Measurements from ENCODE around the gene DEPDC4.
"Not testable (repeated sequence)": the region's sequence is repeated elsewhere in the genome, so short reads cannot be mapped to it uniquely, and the experiment has no call there.

The DEPDC4 gene

GRCh38 chr12:100266835-100267602 lies at the start of gene DEPDC4, which contains the start of gene SCYL2:
Gene DEPDC4 (minus strand): TSS chr12:100267079. CDS start chr12:100267076, 3 bp downstream.
Gene SCYL2 (plus strand): TSS chr12:100267177. CDS start chr12:100282971, 15,794 bp downstream.
- DNase-seq (ENCODE audit: low read depth in 4 of 4, low spot score in 1 of 4): peak; percentile 78 to 91 (median 84)

GRCh38 chr12:100311317-100311716 lies 44.4 kb upstream of the DEPDC4 start:
- no peak for DNase-seq (ENCODE audit: low read depth in 4 of 4, low spot score in 1 of 4)

DNA sequence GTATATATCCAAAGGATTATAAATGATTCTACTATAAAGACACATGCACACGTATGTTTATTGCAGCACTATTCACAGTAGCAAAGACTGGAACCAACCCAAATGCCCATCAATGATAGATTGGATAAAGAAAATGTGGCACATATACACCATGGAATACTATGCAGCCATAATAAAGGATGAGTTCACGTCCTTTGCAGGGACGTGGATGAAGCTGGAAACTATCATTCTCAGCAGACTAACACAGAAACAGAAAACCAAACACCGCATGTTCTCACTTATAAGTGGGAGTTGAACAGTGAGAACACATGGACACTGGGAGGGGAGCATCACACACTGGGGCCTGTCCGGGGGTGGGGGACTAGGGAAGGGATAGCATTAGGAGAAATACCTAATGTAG lies 41.3 kb upstream of the DEPDC4 start:
- DNase-seq (ENCODE audit: low read depth in 4 of 4, low spot score in 1 of 4): not testable (repeated sequence)

GRCh38 chr12:100304334-100304733 lies 37.5 kb upstream of the DEPDC4 start:
- not testable (repeated sequence) for DNase-seq (ENCODE audit: low read depth in 4 of 4, low spot score in 1 of 4)

- DNase-seq (ENCODE audit: low read depth in 4 of 4, low spot score in 1 of 4): no peak
Observed at GRCh38 chr12:100303831-100304230, 37.0 kb upstream of the DEPDC4 start.

DNA sequence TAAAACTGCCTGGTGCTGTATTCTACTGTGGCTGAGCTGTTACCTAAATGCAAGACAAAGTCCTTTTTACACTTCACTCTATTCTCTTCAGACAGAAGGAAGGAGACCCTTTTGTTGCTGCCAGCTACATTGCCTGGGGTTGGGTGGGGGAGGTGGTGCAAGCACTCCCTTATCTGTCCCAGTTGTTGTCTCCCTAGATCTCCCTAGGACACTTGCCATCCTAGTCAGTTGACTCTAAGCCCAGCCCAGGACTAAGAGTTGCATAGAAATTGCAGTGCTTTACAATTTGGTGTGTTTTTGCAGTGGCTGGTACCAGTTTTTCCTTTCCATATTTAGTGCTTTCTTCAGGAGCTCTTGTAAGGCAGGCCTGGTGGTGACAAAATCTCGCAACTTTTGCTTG lies 35.2 kb upstream of the DEPDC4 start:
- DNase-seq (ENCODE audit: low read depth in 4 of 4, low spot score in 1 of 4): no peak

DNA sequence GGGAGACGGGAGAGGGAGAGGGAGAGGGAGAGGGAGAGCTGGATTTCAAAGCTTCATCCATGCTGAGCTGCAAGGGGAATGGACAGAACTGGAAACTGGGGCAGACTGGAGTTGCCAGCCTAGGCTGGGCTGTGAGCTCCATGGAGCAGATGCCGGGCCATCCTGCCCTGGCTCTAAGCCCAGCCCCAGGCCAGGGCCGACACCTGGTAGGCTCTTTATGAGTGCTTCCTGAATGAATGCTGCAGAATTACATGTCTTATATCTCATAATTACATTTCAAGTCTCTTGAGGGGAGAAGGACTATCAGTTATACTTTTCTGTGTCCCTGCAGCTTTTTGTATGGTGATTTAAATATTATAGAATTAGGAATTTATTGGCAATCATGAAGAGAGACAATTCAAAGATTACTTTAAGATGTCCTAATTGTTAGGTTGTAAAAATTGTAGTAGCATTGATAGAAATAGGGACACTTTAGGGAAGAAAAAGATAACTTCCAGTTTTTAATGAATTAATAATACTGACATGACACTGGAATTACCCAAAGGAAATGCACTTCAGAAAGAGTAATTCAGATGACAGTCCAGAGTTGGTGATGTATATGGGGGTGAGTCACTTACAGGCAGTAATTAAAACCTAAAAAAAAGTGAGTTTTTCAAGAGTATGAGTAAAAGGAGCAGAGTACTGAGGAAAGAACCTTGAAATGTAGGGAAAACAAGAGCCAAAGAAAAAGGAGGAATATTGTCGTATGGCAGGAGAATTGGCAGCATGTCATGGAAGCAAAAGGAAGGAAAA lies 29.1 kb upstream of the DEPDC4 start:
- no peak for DNase-seq (ENCODE audit: low read depth in 4 of 4, low spot score in 1 of 4)

- not testable (repeated sequence) for DNase-seq (ENCODE audit: low read depth in 4 of 4, low spot score in 1 of 4)
Observed at GRCh38 chr12:100294366-100294765, 27.5 kb upstream of the DEPDC4 start.

GRCh38 chr12:100293017-100293416 lies 26.1 kb upstream of the DEPDC4 start:
- DNase-seq (ENCODE audit: low read depth in 4 of 4, low spot score in 1 of 4): no peak

DNA sequence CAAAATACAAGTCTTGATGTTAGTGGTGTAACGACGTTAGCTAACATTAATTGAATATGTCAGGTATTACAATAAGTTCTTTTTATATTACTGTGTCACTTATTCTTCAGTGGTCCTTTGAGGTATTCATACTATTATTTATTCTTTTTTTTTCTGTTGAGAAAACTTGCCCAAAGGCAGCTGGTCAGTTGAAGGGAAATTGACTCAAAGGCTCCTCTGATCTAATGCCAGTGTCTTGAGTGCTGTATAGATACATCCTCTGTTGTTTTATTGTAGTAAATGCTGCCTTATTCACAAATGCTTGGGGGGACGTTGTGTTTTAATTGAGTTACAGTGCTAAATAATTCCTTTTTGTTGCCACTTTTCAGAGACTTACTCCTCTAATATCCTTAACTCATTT lies 23.1 kb upstream of the DEPDC4 start:
- no peak for DNase-seq (ENCODE audit: low read depth in 4 of 4, low spot score in 1 of 4)

GRCh38 chr12:100289038-100289437 lies 22.2 kb upstream of the DEPDC4 start:
- no peak for DNase-seq (ENCODE audit: low read depth in 4 of 4, low spot score in 1 of 4)

- not testable (repeated sequence) for DNase-seq (ENCODE audit: low read depth in 4 of 4, low spot score in 1 of 4)
Observed at GRCh38 chr12:100284556-100284955, 17.7 kb upstream of the DEPDC4 start.

DNA sequence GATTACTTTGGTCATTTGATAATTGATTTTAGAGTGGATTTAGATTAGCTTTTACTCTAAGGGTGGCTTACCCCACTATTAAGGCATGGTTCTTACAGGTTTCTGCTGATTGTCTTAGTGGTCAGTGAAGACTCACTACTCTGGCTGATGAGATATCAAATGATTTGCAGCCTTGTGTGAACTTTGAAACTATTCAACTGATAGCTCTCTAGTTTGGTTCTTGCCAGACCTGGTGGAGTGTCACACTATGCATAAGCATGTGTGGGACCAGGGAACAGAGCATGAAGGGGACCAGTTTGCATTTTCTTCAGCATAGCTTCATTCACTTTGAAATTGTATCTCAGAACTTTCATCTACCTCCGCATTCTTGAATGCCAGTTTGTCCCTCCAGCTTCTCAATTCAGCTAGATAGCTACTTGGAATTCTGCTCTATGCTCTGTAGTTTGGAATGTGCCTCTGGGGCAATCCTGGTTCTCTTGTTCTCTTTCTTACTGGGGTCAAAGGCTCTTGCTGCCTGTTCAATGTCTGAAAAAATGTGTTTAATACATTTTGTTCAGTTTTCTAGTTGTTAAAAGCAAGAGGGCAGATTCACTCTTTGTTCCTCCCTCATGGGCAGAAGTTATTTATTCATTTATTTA lies 12.8 kb upstream of the DEPDC4 start:
- DNase-seq (ENCODE audit: low read depth in 4 of 4, low spot score in 1 of 4): no peak

- no peak for DNase-seq (ENCODE audit: low read depth in 4 of 4, low spot score in 1 of 4)
Observed at GRCh38 chr12:100279159-100279558, 12.3 kb upstream of the DEPDC4 start.

GRCh38 chr12:100274291-100274690 lies 7.4 kb upstream of the DEPDC4 start:
- no peak for DNase-seq (ENCODE audit: low read depth in 4 of 4, low spot score in 1 of 4)

DNA sequence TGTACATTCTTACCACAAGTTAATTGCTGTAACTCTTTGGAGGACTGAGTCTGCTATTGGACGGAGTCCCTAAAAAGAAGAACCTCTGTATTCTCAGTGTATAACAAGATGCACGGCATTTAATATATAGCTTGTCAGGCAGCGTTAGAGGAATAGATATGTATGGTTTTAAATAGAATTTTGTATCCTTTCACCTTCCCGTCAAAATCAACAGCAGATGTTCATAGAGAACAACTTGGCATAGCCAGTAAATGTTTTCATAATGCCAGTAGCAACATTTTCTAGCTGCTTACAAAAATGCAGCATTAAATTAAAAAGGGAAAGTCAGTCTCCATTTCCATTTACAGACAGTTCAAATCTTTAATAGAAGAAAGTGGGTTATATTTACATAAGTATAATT lies 6.9 kb upstream of the DEPDC4 start:
- DNase-seq (ENCODE audit: low read depth in 4 of 4, low spot score in 1 of 4): no peak

- DNase-seq (ENCODE audit: low read depth in 4 of 4, low spot score in 1 of 4): no peak
Observed at GRCh38 chr12:100268835-100269564, 2.1 kb upstream of the DEPDC4 start.

GRCh38 chr12:100267603-100268281 lies 863 bp upstream of the DEPDC4 start:
- peak in 2 of 4 experiments; percentile 0 to 14 for DNase-seq (ENCODE audit: low read depth in 4 of 4, low spot score in 1 of 4)

- peak; percentile 83 to 95 (median 92) for DNase-seq (ENCODE audit: low read depth in 4 of 4, low spot score in 1 of 4)
Observed at GRCh38 chr12:100266585-100266834, 369 bp downstream of the DEPDC4 start.

DNA sequence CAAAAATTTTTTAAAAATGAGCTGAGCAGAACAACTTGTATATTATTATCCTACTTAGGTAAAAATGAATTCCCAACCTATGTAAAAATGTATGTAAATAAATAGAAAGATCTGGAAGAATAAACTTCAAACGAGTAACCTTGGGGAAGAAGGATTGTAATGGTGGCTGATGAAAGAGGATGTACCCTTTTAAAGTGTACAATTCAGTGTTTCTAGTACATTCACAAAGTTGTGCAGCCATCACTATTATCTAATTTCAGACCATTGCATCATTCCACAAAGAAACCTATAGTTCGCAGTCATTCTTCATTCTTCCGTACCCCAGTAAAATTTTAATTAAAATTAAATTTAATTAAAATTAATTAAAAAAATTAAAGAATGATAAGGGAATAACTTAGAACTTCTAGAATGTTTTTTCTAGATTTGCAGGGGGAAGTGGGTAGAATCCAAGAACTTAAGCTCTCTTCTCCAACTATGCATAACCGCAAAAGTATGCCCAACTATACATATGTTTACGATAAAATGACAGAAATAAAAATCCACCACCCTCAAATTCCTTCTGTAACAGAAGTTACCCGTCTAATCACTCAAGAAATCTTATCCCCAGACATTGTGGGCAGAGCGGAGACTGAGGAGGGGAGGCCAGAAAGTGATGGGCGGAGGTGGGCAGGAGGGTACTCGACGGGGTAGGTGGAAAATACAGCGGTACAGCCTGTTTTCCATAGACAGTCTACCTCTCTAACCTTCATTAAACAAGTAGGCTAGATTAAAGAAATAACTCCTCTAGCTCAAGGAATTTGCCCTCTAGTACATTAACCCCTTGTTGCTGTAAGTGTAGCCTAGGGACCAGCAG lies 921 bp downstream of the DEPDC4 start:
- no peak for DNase-seq (ENCODE audit: low read depth in 4 of 4, low spot score in 1 of 4)
